DMS 273 (cell line): ENCODE data around the gene UNC79.
A peak's percentile ranks its signal among the peaks of the same experiment; 100 is the strongest.

Source experiments
- DNase-seq: peaks from one replicate; lab custom pipeline; 2025; ENCODE audit not compliant: unreplicated experiment; lab: John Stamatoyannopoulos, UW

The UNC79 gene

GRCh38 chr14:93723001-93723400, 292.3 kb downstream of the UNC79 start:
- no peak for DNase-seq

- no peak for DNase-seq
These were observed 294.4 kb downstream of the UNC79 start for GRCh38 chr14:93725002-93725582.

- DNase-seq, result no peak
These were observed 295.3 kb downstream of the UNC79 start for GRCh38 chr14:93725993-93726392.

GRCh38 chr14:93727039-93727740, 296.5 kb downstream of the UNC79 start:
- DNase-seq, result no peak

GRCh38 chr14:93727917-93728650, 297.3 kb downstream of the UNC79 start:
- no peak for DNase-seq

GRCh38 chr14:93728651-93729016, 297.9 kb downstream of the UNC79 start:
- no peak for DNase-seq

GRCh38 chr14:93729993-93730392, 299.3 kb downstream of the UNC79 start:
- DNase-seq, result no peak

- no peak for DNase-seq
These were observed 301.0 kb downstream of the UNC79 start for GRCh38 chr14:93731753-93732152.

GRCh38 chr14:93732524-93732923, 301.8 kb downstream of the UNC79 start:
- DNase-seq, result no peak

- no peak for DNase-seq
These were observed 302.5 kb downstream of the UNC79 start for GRCh38 chr14:93733231-93733630.

GRCh38 chr14:93733631-93734030, 302.9 kb downstream of the UNC79 start:
- DNase-seq, result no peak

- peak; percentile 40 for DNase-seq
These were observed 303.5 kb downstream of the UNC79 start for GRCh38 chr14:93734086-93734822.

GRCh38 chr14:93735206-93735605, 304.5 kb downstream of the UNC79 start:
- no peak for DNase-seq

- DNase-seq, result peak; percentile 59
These were observed 305.8 kb downstream of the UNC79 start for GRCh38 chr14:93736378-93737014.

- no peak for DNase-seq
These were observed 306.9 kb downstream of the UNC79 start for GRCh38 chr14:93737634-93738033.

- DNase-seq, result peak; percentile 43
These were observed 311.0 kb downstream of the UNC79 start for GRCh38 chr14:93741556-93742230.

GRCh38 chr14:93742761-93743160, 312.0 kb downstream of the UNC79 start:
- peak; percentile 37 for DNase-seq

- DNase-seq, result no peak
These were observed 312.7 kb downstream of the UNC79 start for GRCh38 chr14:93743270-93744060.

GRCh38 chr14:93744176-93744575, 313.4 kb downstream of the UNC79 start:
- DNase-seq, result no peak

- no peak for DNase-seq
These were observed 314.1 kb downstream of the UNC79 start for GRCh38 chr14:93744876-93745275.
